CD14-positive monocyte (primary cell): ENCODE data around the gene AMMECR1L. TPM values are rescaled to one million over a fixed set of nuclear protein-coding genes. Genes with fewer than 3 reads are reported as not detected.

Experiments used
- DNase-seq, 3 donors: peaks; one replicate each; pipeline ENCODE4 v3.0.0-alpha.2; 2011 to 2022
- H2AFZ ChIP-seq: 2 replicates; pipeline ENCODE4 v1.6.0; 2012; ENCODE audit warnings: mild to moderate bottlenecking, low read depth, low read length, inconsistent platforms; ENCODE audit not compliant: insufficient read depth, poor library complexity, severe bottlenecking
- H3K27ac ChIP-seq, 2 donors: 1 replicate in 1 of 2; 2 replicates in 1 of 2; pipeline ENCODE4 v1.5.1; 2012 to 2013; ENCODE audit warnings: low read length in 2 of 2, control low read depth in 1 of 2, inconsistent platforms in 1 of 2, low read depth in 1 of 2, mild to moderate bottlenecking in 1 of 2
- H3K27me3 ChIP-seq, 2 donors: one replicate each; pipeline versions ENCODE4 v1.6.0 to v1.6.1; 2011 to 2013; ENCODE audit warnings: low read length in 2 of 2; ENCODE audit not compliant: control insufficient read depth in 2 of 2, insufficient read depth in 2 of 2
- H3K36me3 ChIP-seq, 2 donors: replicated peaks in 1 of 2; 1 replicate in 1 of 2; 2 replicates in 1 of 2; pipeline versions ENCODE4 v1.5.1 to v1.6.1; 2012 to 2013; ENCODE audit warnings: low read length in 2 of 2, control low read depth in 1 of 2, inconsistent platforms in 1 of 2, mild to moderate bottlenecking in 1 of 2; ENCODE audit not compliant: insufficient read depth in 2 of 2, control insufficient read depth in 1 of 2
- H3K4me1 ChIP-seq, 2 donors: 1 replicate in 1 of 2; 2 replicates in 1 of 2; pipeline versions ENCODE4 v1.5.1 to v1.6.1; 2012 to 2013; ENCODE audit warnings: low read length in 2 of 2, control low read depth in 1 of 2, inconsistent platforms in 1 of 2, mild to moderate bottlenecking in 1 of 2, moderate library complexity in 1 of 2; ENCODE audit not compliant: insufficient read depth in 2 of 2, control insufficient read depth in 1 of 2
- H3K4me2 ChIP-seq: replicated peaks from 2 replicates; pipeline ENCODE3; 2012; ENCODE audit warnings: low read length, moderate library complexity, mild to moderate bottlenecking; ENCODE audit not compliant: poor library complexity, severe bottlenecking; ENCODE audit errors: extremely low read depth
- H3K4me3 ChIP-seq, 3 experiments: fragments of 200-600 bp in 1 of 3; sonication (generic) in 1 of 3; replicated peaks in 1 of 3; 1 replicate in 2 of 3; 2 replicates in 1 of 3; pipeline ENCODE4 v1.5.1; 2011 to 2013; ENCODE audit warnings: low read length in 3 of 3, mild to moderate bottlenecking in 3 of 3, control low read depth in 2 of 3, low read depth in 2 of 3, inconsistent platforms in 1 of 3, moderate library complexity in 1 of 3
- H3K79me2 ChIP-seq: 2 replicates; pipeline ENCODE4 v1.6.0; 2012; ENCODE audit warnings: mild to moderate bottlenecking, control low read depth, inconsistent platforms, low read length, moderate library complexity; ENCODE audit not compliant: insufficient read depth
- H3K9ac ChIP-seq: 2 replicates; pipeline ENCODE4 v1.6.0; 2017; ENCODE audit warnings: low read length, mild to moderate bottlenecking; ENCODE audit not compliant: insufficient read depth, poor library complexity, severe bottlenecking
- H3K9me3 ChIP-seq, 2 donors: replicated peaks in 1 of 2; 1 replicate in 1 of 2; 2 replicates in 1 of 2; pipeline versions ENCODE4 v1.5.1 to v1.6.1; 2012 to 2013; ENCODE audit warnings: low read length in 2 of 2, control low read depth in 1 of 2; ENCODE audit not compliant: control insufficient read depth in 1 of 2, insufficient read depth in 1 of 2
- H4K20me1 ChIP-seq: 2 replicates; pipeline ENCODE4 v1.6.0; 2012; ENCODE audit warnings: mild to moderate bottlenecking, low read length, control low read depth, moderate library complexity; ENCODE audit not compliant: insufficient read depth
- H3K27ac Mint-ChIP-seq, 7 donors: one replicate each; pipeline ENCODE4 v1.8.0; 2020; ENCODE audit warnings: mild to moderate bottlenecking in 7 of 7, mixed read lengths in 7 of 7, moderate library complexity in 6 of 7, inconsistent platforms in 2 of 7
- H3K27me3 Mint-ChIP-seq, 3 donors: one replicate each; pipeline ENCODE4 v1.8.0; 2021 to 2022; ENCODE audit warnings: low read depth in 3 of 3, mild to moderate bottlenecking in 3 of 3, mixed read lengths in 3 of 3, moderate library complexity in 3 of 3, inconsistent platforms in 1 of 3
- H3K36me3 Mint-ChIP-seq, 2 donors: one replicate each; pipeline ENCODE4 v1.8.0; 2020; ENCODE audit warnings: mixed read lengths in 2 of 2, inconsistent platforms in 1 of 2, mild to moderate bottlenecking in 1 of 2
- H3K4me1 Mint-ChIP-seq: one replicate; pipeline ENCODE4 v1.8.0; 2020; ENCODE audit warnings: mild to moderate bottlenecking, mixed read lengths
- H3K4me3 Mint-ChIP-seq, 2 donors: one replicate each; pipeline ENCODE4 v1.8.0; 2020; ENCODE audit warnings: mild to moderate bottlenecking in 2 of 2, mixed read lengths in 2 of 2, moderate library complexity in 1 of 2
- H3K9me3 Mint-ChIP-seq, 7 donors: one replicate each; pipeline ENCODE4 v1.8.0; 2020 to 2022; ENCODE audit warnings: mixed read lengths in 7 of 7, mild to moderate bottlenecking in 6 of 7, moderate library complexity in 6 of 7, inconsistent platforms in 2 of 7
- CTCF ChIP-seq: fragments of 200-600 bp; IDR thresholded peaks from one replicate; pipeline ENCODE4 v1.8.0; 2022; ENCODE audit warnings: antibody characterized with exemption, mild to moderate bottlenecking
- WGBS: methylation state at CpG from one replicate; pipeline ENCODE4 v1.1.5; 2013; ENCODE audit warnings: missing lambda C conversion rate; ENCODE audit not compliant: insufficient coverage; 5-methylcytosine and 5-hydroxymethylcytosine counted together
- intact Hi-C, 2 donors: fragments of 100-400 bp; cut with micrococcal nuclease; formaldehyde crosslinking; loops; one replicate each; pipeline versions ENCODE4 v1.15.0 to v1.15.1; 2023
- polyA plus RNA-seq, 3 donors: library from polyadenylated mRNA; depleted of rRNA in 1 of 3; unstranded in 2 of 3; stranded (reverse) in 1 of 3; fragments of 300-500 nt in 2 of 3; fragments of >200 nt in 1 of 3; fragmentation: Illumina TruSeq in 2 of 3; gene quantifications; 1 replicate in 2 of 3; 2 replicates in 1 of 3; pipeline ENCODE4 v1.2.3, GENCODE V29; 2012 to 2021

Gene AMMECR1L
- polyA plus RNA-seq, 3 donors = 2.5 to 9.8 (median 3.1) TPM

- peaks cover 0 to 11% (median 6%) of the 10 kb centered on the region in 3 donors for H3K27me3 Mint-ChIP-seq
- no peak overlapping the region for H3K9ac ChIP-seq
- intact Hi-C loops = no loop called here
- no peak overlapping the region for H3K27ac ChIP-seq
- H3K4me3 ChIP-seq = no peak overlapping the region
- peak in 1 of 3 donors; percentile 33 for DNase-seq
- no peaks in the 10 kb centered on the region for H4K20me1 ChIP-seq
- H2AFZ ChIP-seq = no peak overlapping the region
- H3K4me2 ChIP-seq = no peak overlapping the region
- H3K36me3 ChIP-seq = no peaks in the 10 kb centered on the region
- TF ChIP-seq CTCF = no peak
- H3K79me2 ChIP-seq = no peaks in the 10 kb centered on the region
- no peaks in the 10 kb centered on the region for H3K4me1 Mint-ChIP-seq
- 100% methylated on average over 1 of the region's 7 CpGs for WGBS
- H3K27ac Mint-ChIP-seq = no peak overlapping the region
- H3K36me3 Mint-ChIP-seq = no peaks in the 10 kb centered on the region
- no peaks in the 10 kb centered on the region for H3K4me1 ChIP-seq
- no peaks in the 10 kb centered on the region for H3K9me3 ChIP-seq
- H3K4me3 Mint-ChIP-seq = no peak overlapping the region
- H3K9me3 Mint-ChIP-seq = no peaks in the 10 kb centered on the region
- H3K27me3 ChIP-seq = no peaks in the 10 kb centered on the region
These were observed 46.6 kb upstream of the AMMECR1L start for GRCh38 chr2:127932199-127932876.

- no peaks in the 10 kb centered on the region for H3K27me3 ChIP-seq
- no peak overlapping the region for H3K9ac ChIP-seq
- H3K79me2 ChIP-seq = no peaks in the 10 kb centered on the region
- no peak overlapping the region for H3K27ac Mint-ChIP-seq
- DNase-seq = no peak
- WGBS = 100% methylated on average over 1 of the region's 1 CpG
- H2AFZ ChIP-seq = no peak overlapping the region
- no peak overlapping the region for H3K4me3 Mint-ChIP-seq
- no peak for TF ChIP-seq CTCF
- H3K36me3 Mint-ChIP-seq = no peaks in the 10 kb centered on the region
- H3K27me3 Mint-ChIP-seq = peaks cover 1 to 6% (median 3%) of the 10 kb centered on the region in 3 donors
- no peaks in the 10 kb centered on the region for H3K36me3 ChIP-seq
- H3K9me3 ChIP-seq = no peaks in the 10 kb centered on the region
- H3K27ac ChIP-seq = no peak overlapping the region
- H4K20me1 ChIP-seq = no peaks in the 10 kb centered on the region
- no peaks in the 10 kb centered on the region for H3K4me1 Mint-ChIP-seq
- no peak overlapping the region for H3K4me3 ChIP-seq
- intact Hi-C loops = no loop called here
- no peaks in the 10 kb centered on the region for H3K4me1 ChIP-seq
- no peak overlapping the region for H3K4me2 ChIP-seq
- peaks cover 0 to 6% (median 4%) of the 10 kb centered on the region in 7 donors for H3K9me3 Mint-ChIP-seq
These were observed 43.7 kb upstream of the AMMECR1L start for GRCh38 chr2:127929449-127929848.
